DOHH2 (cell line): ENCODE data around the gene NIN.
"Not testable (repeated sequence)": the region's sequence is repeated elsewhere in the genome, so short reads cannot be mapped to it uniquely, and the experiment has no call there.

ENCODE experiments used
- EZH2phosphoT487 ChIP-seq: fragments of 200-600 bp; sonication (generic); IDR thresholded peaks from 2 replicates; pipeline ENCODE4 v1.6.1; 2017; ENCODE audit warnings: borderline replicate concordance, mild to moderate bottlenecking, antibody characterized with exemption, low read length, moderate library complexity, mixed read lengths
- TF ChIP-seq, protein P1 (sequence below): fragments of 200-600 bp; sonication (generic); IDR thresholded peaks from one replicate; pipeline ENCODE4 v1.5.1; 2014; ENCODE audit warnings: antibody characterized with exemption, mild to moderate bottlenecking, low read depth, low read length; ENCODE audit not compliant: poor library complexity, severe bottlenecking

- TF ChIP-seq, protein P1, sequence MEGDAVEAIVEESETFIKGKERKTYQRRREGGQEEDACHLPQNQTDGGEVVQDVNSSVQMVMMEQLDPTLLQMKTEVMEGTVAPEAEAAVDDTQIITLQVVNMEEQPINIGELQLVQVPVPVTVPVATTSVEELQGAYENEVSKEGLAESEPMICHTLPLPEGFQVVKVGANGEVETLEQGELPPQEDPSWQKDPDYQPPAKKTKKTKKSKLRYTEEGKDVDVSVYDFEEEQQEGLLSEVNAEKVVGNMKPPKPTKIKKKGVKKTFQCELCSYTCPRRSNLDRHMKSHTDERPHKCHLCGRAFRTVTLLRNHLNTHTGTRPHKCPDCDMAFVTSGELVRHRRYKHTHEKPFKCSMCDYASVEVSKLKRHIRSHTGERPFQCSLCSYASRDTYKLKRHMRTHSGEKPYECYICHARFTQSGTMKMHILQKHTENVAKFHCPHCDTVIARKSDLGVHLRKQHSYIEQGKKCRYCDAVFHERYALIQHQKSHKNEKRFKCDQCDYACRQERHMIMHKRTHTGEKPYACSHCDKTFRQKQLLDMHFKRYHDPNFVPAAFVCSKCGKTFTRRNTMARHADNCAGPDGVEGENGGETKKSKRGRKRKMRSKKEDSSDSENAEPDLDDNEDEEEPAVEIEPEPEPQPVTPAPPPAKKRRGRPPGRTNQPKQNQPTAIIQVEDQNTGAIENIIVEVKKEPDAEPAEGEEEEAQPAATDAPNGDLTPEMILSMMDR, result not testable (repeated sequence)
- not testable (repeated sequence) for TF ChIP-seq EZH2phosphoT487
Observed at GRCh38 chr14:50694260-50694659, 136.7 kb downstream of the NIN start.
